Endothelial cell (in vitro differentiated cells): ENCODE data around the gene HOXC10. TPM values are rescaled to one million over a fixed set of nuclear protein-coding genes. Genes with fewer than 3 reads are reported as not detected.

Experiments
- DNase-seq: peaks from one replicate; pipeline ENCODE4 v3.0.0; 2021; ENCODE audit warnings: low spot score
- H3K27ac Mint-ChIP-seq: one replicate; pipeline ENCODE4 v1.8.0; 2021; ENCODE audit warnings: mixed read lengths, inconsistent platforms; ENCODE audit not compliant: unreplicated experiment
- H3K27me3 Mint-ChIP-seq: one replicate; pipeline ENCODE4 v1.8.0; 2021; ENCODE audit warnings: mild to moderate bottlenecking, moderate library complexity, mixed read lengths, inconsistent platforms; ENCODE audit not compliant: unreplicated experiment
- H3K36me3 Mint-ChIP-seq: one replicate; pipeline ENCODE4 v1.8.0; 2021; ENCODE audit warnings: mild to moderate bottlenecking, low read depth, mixed read lengths, inconsistent platforms; ENCODE audit not compliant: unreplicated experiment
- H3K4me1 Mint-ChIP-seq: one replicate; pipeline ENCODE4 v1.8.0; 2021; ENCODE audit warnings: mild to moderate bottlenecking, mixed read lengths, inconsistent platforms; ENCODE audit not compliant: unreplicated experiment
- H3K4me3 Mint-ChIP-seq: one replicate; pipeline ENCODE4 v1.8.0; 2021; ENCODE audit warnings: mild to moderate bottlenecking, mixed read lengths, inconsistent platforms; ENCODE audit not compliant: unreplicated experiment
- H3K9me3 Mint-ChIP-seq: one replicate; pipeline ENCODE4 v1.8.0; 2021; ENCODE audit warnings: mixed read lengths, inconsistent platforms; ENCODE audit not compliant: unreplicated experiment
- CTCF ChIP-seq: fragments of 200-600 bp; sonication (generic); IDR thresholded peaks from one replicate; pipeline ENCODE4 v1.5.0; 2021; ENCODE audit warnings: antibody characterized with exemption; ENCODE audit not compliant: unreplicated experiment
- total RNA-seq: library from RNA; stranded (reverse); fragmentation: NEBNext Ultra II Directional; extraction: Animal tissue kit (Norgen Biotek cat#: 25700); gene quantifications from one replicate; pipeline ENCODE4 v1.2.1, GENCODE V29; 2021; ENCODE audit not compliant: unreplicated experiment

HOXC10 gene
- total RNA-seq, 1 donor from 2014 or later: 1.9 TPM

DNA sequence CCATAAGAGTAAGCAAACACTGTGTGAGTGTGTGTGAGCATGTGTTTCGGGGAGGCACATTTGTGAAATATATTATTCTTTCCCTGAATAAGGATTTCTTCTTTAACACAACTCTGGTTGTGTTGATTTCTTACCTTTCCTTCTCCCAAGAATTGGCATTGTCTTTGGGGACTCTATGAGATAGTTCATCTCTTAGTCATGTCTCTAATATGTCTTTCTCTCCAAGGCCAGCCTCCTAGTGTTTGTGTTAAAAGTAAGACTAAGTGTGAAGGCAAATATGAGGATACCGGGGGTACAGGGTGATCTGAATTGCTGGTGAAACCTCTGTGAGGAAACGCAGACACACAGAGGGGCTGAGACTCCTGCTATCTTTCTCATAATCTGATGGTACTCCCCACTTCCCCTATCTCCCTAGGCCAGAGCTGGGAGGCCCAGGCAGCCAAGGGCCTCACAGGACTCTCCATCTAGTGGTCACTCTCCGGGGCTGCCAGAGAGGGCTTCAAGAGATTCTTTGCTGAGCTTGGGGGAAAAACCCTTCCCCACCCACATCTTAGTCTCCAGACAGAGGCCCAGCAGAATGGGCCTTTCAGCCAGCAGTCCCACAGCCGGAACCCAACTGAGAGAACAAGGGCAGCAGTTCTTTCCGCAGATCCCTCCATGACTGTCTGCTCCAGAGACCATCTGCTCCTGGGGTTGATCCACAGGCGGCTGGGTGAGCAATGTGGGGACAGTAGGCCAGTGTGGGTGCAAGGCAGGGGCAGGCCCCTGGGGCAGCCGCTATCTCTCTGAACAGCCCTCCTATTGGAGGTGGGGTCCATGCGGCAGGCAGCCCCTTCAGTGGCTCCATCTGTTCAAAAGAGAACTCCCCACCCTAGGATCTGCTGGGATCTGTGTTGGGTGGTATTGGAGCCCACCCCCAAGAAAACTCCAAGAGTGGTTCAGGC lies 36.0 kb upstream of the HOXC10 start:
- peak; percentile 13 for TF ChIP-seq CTCF
- no peaks in the 10 kb centered on the region for H3K9me3 Mint-ChIP-seq
- no peak overlapping the region for H3K4me3 Mint-ChIP-seq
- peaks cover 11% of the 10 kb centered on the region for H3K4me1 Mint-ChIP-seq
- H3K27me3 Mint-ChIP-seq: peaks cover 36% of the 10 kb centered on the region
- H3K36me3 Mint-ChIP-seq: peaks cover 5% of the 10 kb centered on the region
- DNase-seq: no peak
- H3K27ac Mint-ChIP-seq: no peak overlapping the region

DNA sequence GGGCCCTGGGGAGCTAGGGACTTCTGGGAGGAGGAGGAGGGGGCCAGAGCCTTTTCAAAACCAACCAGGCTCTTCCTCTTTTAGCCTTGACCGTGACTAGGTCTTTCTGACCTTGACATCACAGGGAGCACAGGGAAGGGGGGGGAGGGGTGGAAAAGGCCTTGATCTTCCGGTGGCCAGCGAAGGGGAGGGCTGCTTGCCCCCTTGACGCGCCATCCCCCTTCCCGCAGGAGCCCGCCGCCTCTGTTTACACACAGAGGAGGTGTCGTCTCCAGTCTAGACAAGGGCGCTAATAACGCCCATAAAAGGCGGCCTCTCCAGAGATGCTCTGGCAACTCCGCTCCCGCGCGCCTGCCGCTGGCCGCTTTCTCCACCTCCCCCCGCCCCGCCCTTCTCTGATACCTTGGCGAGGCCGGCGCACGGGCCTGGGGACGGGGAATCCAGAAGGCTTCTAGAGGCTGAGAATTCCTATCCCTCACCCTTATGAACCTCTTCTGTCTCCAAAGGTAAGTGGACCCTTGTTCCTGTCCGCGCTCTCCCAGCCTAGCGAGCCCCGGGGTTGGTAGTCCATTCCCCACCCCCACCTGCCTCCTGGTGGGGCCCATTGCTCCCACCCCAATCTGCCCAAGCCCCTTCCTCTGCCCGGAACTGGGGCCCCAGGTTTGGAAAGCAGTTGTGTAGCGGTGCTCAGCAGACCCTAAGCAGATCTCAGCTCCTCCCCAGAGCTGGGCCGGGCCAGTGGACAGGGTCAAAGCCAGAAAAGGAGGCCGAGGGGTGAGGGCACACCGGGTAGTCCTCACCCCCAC lies 35.1 kb upstream of the HOXC10 start:
- H3K4me3 Mint-ChIP-seq: no peak overlapping the region
- no peak for DNase-seq
- no peaks in the 10 kb centered on the region for H3K9me3 Mint-ChIP-seq
- peaks cover 5% of the 10 kb centered on the region for H3K36me3 Mint-ChIP-seq
- H3K27ac Mint-ChIP-seq: no peak overlapping the region
- peaks cover 7% of the 10 kb centered on the region for H3K4me1 Mint-ChIP-seq
- TF ChIP-seq CTCF: no peak
- peaks cover 42% of the 10 kb centered on the region for H3K27me3 Mint-ChIP-seq

GRCh38 chr12:53950437-53950773 lies 34.5 kb upstream of the HOXC10 start:
- no peaks in the 10 kb centered on the region for H3K9me3 Mint-ChIP-seq
- H3K4me3 Mint-ChIP-seq: no peak overlapping the region
- H3K27me3 Mint-ChIP-seq: peaks cover 43% of the 10 kb centered on the region
- H3K27ac Mint-ChIP-seq: no peak overlapping the region
- H3K36me3 Mint-ChIP-seq: peaks cover 5% of the 10 kb centered on the region
- no peak for TF ChIP-seq CTCF
- peaks cover 3% of the 10 kb centered on the region for H3K4me1 Mint-ChIP-seq
- no peak for DNase-seq

DNA sequence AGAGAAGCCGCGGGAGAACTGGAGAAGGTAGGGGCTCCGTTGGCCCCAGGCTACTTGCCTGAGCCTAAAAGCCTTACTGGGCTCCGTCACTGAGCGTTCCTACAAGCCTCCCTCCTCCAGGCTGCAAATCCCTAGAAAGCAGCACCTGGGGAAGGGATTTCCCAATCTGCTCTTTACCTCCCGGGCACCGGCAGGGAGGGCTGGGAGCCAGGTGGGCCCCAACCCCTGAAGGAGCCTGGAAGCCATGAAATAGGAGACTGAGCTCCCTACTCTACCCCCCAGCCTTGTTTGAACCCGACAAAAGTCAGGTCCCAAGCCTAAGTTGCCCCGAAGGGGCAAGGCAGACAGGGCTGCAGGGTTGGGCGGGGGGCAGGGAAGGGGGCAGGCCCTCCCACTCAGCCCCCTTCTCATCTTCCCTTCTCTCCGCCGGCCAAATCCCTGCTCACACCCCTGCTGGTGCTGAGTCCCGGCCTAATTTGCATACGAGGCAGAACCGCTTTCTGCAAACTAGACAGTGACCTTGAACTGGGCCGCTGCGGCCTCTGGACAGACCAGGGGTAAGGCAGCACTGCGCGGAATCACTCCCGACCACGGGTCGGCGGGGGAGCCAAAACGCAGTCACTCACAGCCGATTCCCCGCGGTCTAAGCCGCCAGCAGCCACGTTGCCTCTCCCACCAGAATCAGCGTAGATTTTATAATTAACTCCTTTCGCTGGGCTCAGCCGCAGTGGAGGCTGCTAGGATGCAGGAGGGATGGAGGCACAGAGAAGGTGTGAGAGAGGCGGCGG lies 34.0 kb upstream of the HOXC10 start:
- peaks cover 6% of the 10 kb centered on the region for H3K4me1 Mint-ChIP-seq
- no peak for TF ChIP-seq CTCF
- H3K4me3 Mint-ChIP-seq: no peak overlapping the region
- no peak overlapping the region for H3K27ac Mint-ChIP-seq
- H3K36me3 Mint-ChIP-seq: peaks cover 5% of the 10 kb centered on the region
- H3K27me3 Mint-ChIP-seq: peaks cover 43% of the 10 kb centered on the region
- H3K9me3 Mint-ChIP-seq: no peaks in the 10 kb centered on the region
- DNase-seq: no peak
